Measurements from ENCODE around the gene GALT. TPM values are rescaled to one million over a fixed set of nuclear protein-coding genes. Genes with fewer than 3 reads are reported as not detected.

GALT gene
- total RNA-seq, 1 donor from 2014 or later = 32.1 TPM

GRCh38 chr9:34665067-34665380 is 18.5 kb downstream of the GALT start:
- H3K4me1 Mint-ChIP-seq = peaks cover 10% of the 10 kb centered on the region
- Histone ChIP-seq H3K36me3 (no peaks in the 10 kb centered on the region), H3F3A (ENCODE audit: low read depth) (peaks cover 16% of the 10 kb centered on the region), H3K27ac (no peak overlapping the region), H3K27me3 (no peaks in the 10 kb centered on the region), H3K4me1 (peaks cover 4% of the 10 kb centered on the region), H3K9me3 (ENCODE audit: low read depth) (no peaks in the 10 kb centered on the region), H3K4me3 (peak overlapping the region; percentile 67), H3K4me2 (peak overlapping the region; percentile 89), H3K9ac (no peak overlapping the region), H3K79me2 (ENCODE audit: low read depth) (peaks cover 17% of the 10 kb centered on the region), H4K20me1 (ENCODE audit: low read depth) (peaks cover 14% of the 10 kb centered on the region), H2AFZ (replicated peaks) (peak overlapping the region; percentile 77)
- H3K4me3 Mint-ChIP-seq = peak overlapping the region; percentile 93
- TF ChIP-seq EZH2 (IDR thresholded peaks at IDR 0.05) (peak; percentile 40), EZH2phosphoT487 (IDR thresholded peaks at IDR 0.05) (no peak), CTCF (IDR thresholded peaks at IDR 0.05) (no peak)
- no peak for DNase-seq (ENCODE audit: low spot score)
- peaks cover 8% of the 10 kb centered on the region for H3K27me3 Mint-ChIP-seq (ENCODE audit: insufficient read depth, low read depth)
- H3K9me3 Mint-ChIP-seq = peaks cover 4% of the 10 kb centered on the region
- no peak overlapping the region for H3K27ac Mint-ChIP-seq
- peaks cover 19% of the 10 kb centered on the region for H3K36me3 Mint-ChIP-seq

DNA sequence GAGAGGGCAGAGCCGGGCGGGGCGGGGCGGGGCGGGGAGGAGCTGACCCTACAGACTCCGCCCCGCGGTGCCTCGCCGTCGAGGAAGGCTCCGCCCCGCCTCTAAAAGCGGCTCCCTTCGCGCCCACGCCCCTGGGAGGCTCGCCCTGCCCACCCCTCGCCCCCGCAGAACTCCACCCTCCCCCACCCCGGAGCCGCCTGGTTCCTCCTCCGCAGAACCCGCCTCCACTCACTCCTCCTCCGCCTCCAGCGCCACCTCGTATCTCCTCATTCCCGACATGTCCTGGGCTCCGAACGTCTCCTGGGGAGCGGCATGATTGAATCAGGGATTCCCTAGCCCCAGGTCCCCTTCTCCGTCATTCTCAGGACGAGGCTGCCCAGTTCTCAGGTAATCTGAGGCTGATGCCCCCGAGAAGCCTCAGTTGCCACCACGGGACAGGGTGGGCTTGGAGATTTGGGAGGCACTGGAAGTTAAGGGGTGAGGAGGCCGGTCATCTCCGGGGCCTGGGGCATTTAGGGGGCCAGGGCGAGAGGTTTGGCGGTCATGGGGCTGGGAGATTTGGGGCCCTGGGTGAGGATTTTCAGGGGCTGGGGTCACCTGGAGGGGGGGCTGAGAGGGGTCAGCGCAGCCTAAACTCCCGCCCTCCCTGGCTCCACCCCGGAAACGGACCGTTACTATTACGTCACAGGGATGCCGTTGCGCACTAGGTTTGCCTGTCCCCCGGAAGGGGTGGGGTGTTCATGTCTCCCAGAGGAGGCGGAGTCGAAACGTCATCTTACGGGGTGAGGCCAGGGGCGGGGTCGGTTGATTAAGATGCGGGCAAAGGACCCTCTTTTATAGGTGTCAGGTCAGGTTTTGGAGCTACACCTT is 19.1 kb downstream of the GALT start:
- Histone ChIP-seq H3F3A (ENCODE audit: low read depth) (peaks cover 16% of the 10 kb centered on the region), H3K4me2 (peak overlapping the region; percentile 89), H3K79me2 (ENCODE audit: low read depth) (peaks cover 17% of the 10 kb centered on the region), H3K4me1 (peaks cover 4% of the 10 kb centered on the region), H3K36me3 (no peaks in the 10 kb centered on the region), H4K20me1 (ENCODE audit: low read depth) (peaks cover 14% of the 10 kb centered on the region), H3K4me3 (peak overlapping the region; percentile 67), H3K9me3 (ENCODE audit: low read depth) (no peaks in the 10 kb centered on the region), H3K27me3 (no peaks in the 10 kb centered on the region), H3K27ac (peak overlapping the region; percentile 85), H2AFZ (replicated peaks) (peak overlapping the region; percentile 4), H3K9ac (peak overlapping the region; percentile 38)
- Mint-ChIP-seq H3K4me1 (peaks cover 10% of the 10 kb centered on the region), H3K9me3 (peaks cover 4% of the 10 kb centered on the region), H3K27me3 (ENCODE audit: insufficient read depth, low read depth) (peaks cover 8% of the 10 kb centered on the region), H3K27ac (no peak overlapping the region), H3K4me3 (peak overlapping the region; percentile 93), H3K36me3 (peaks cover 19% of the 10 kb centered on the region)
- DNase-seq (ENCODE audit: low spot score) = peak; percentile 98
- TF ChIP-seq CTCF (IDR thresholded peaks at IDR 0.05) (no peak), EZH2 (IDR thresholded peaks at IDR 0.05) (no peak), EZH2phosphoT487 (IDR thresholded peaks at IDR 0.05) (no peak)

DNA sequence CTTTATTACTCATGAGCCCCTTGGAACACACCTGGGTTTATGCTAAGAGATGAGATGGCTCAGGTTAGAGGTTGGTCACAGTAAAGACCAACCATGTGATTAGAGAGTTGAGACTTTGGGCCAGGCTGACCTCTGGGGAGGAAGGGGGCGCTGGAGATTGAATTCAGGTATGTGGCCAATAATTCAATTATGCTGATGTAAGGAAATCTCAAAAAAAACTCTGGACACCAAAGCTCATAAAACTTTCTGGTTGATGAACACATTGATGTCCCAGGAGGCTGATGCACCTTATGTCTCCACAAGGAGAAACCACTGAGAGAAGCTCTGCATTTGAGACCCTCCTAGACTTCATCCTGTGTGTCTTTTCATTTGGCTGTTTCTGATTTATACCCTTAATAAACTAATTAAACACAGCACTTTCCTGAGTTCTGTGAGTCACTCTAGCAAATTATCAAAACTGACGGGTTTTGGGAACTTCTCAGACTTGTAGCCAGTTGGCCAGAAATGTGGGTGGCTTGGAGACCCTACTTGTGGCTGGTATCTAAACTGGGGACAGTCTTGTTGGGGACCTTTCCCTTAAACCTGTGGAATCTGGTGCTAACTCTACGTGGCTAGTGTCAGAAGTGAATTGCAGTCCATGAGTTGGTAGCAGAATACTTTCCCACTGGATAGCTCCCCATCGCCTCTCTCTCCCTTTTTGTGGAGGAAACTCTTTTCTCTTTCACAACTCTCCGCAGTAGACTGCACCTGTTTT is 23.5 kb downstream of the GALT start:
- Histone ChIP-seq H4K20me1 (ENCODE audit: low read depth) (no peaks in the 10 kb centered on the region), H3K36me3 (no peaks in the 10 kb centered on the region), H3K27ac (no peak overlapping the region), H3K4me1 (peaks cover 4% of the 10 kb centered on the region), H3F3A (ENCODE audit: low read depth) (peaks cover 6% of the 10 kb centered on the region), H2AFZ (replicated peaks) (no peak overlapping the region), H3K27me3 (no peaks in the 10 kb centered on the region), H3K9me3 (ENCODE audit: low read depth) (no peaks in the 10 kb centered on the region), H3K4me3 (no peak overlapping the region), H3K9ac (no peak overlapping the region), H3K4me2 (no peak overlapping the region), H3K79me2 (ENCODE audit: low read depth) (peaks cover 17% of the 10 kb centered on the region)
- peaks cover 19% of the 10 kb centered on the region for H3K36me3 Mint-ChIP-seq
- H3K4me1 Mint-ChIP-seq = peaks cover 5% of the 10 kb centered on the region
- H3K4me3 Mint-ChIP-seq = no peak overlapping the region
- H3K27ac Mint-ChIP-seq = no peak overlapping the region
- H3K9me3 Mint-ChIP-seq = peaks cover 4% of the 10 kb centered on the region
- DNase-seq (ENCODE audit: low spot score) = no peak
- H3K27me3 Mint-ChIP-seq (ENCODE audit: insufficient read depth, low read depth) = peaks cover 2% of the 10 kb centered on the region
- no peak for TF ChIP-seq EZH2phosphoT487 (IDR thresholded peaks at IDR 0.05)
- no peak for TF ChIP-seq EZH2 (IDR thresholded peaks at IDR 0.05)
- no peak for TF ChIP-seq CTCF (IDR thresholded peaks at IDR 0.05)

Measured in neural progenitor cell (in vitro differentiated cells).